GM20000 (cell line): Measurements from ENCODE around the gene DHRS12.

Source experiments
- DNase-seq: peaks from one replicate; pipeline ENCODE4 v3.0.0; 2012; ENCODE audit warnings: low spot score
- CTCF ChIP-seq: IDR thresholded peaks from 2 replicates; pipeline ENCODE4 v1.5.1; 2012; ENCODE audit warnings: mild to moderate bottlenecking, control low read depth; ENCODE audit errors: extremely low read depth, missing control alignments

Gene DHRS12

GRCh38 chr13:51721496-51721895, 82.5 kb downstream of the DHRS12 start:
- no peak for TF ChIP-seq CTCF
- DNase-seq = peak; percentile 14

- TF ChIP-seq CTCF = no peak
These were observed 84.6 kb downstream of the DHRS12 start for GRCh38 chr13:51719394-51719793.

More at GRCh38 chr13:51719394-51719793, 84.6 kb downstream of the DHRS12 start:
- no peak for DNase-seq
